PC-9 (cell line): ENCODE results near the gene A4GNT.
A peak's percentile ranks its signal among the peaks of the same experiment; 100 is the strongest.

Experiments
- EZH2 ChIP-seq: fragments of 200-600 bp; sonication (generic); IDR thresholded peaks from 2 replicates; pipeline ENCODE4 v1.8.0; 2017; ENCODE audit warnings: antibody characterized with exemption, low read depth
- TF ChIP-seq, protein P1 (sequence below): fragments of 200-600 bp; sonication (generic); conservative IDR thresholded peaks from 2 replicates; pipeline ENCODE4 v1.6.1; 2017; ENCODE audit warnings: mixed run types, antibody characterized with exemption, mild to moderate bottlenecking, moderate library complexity

DNA sequence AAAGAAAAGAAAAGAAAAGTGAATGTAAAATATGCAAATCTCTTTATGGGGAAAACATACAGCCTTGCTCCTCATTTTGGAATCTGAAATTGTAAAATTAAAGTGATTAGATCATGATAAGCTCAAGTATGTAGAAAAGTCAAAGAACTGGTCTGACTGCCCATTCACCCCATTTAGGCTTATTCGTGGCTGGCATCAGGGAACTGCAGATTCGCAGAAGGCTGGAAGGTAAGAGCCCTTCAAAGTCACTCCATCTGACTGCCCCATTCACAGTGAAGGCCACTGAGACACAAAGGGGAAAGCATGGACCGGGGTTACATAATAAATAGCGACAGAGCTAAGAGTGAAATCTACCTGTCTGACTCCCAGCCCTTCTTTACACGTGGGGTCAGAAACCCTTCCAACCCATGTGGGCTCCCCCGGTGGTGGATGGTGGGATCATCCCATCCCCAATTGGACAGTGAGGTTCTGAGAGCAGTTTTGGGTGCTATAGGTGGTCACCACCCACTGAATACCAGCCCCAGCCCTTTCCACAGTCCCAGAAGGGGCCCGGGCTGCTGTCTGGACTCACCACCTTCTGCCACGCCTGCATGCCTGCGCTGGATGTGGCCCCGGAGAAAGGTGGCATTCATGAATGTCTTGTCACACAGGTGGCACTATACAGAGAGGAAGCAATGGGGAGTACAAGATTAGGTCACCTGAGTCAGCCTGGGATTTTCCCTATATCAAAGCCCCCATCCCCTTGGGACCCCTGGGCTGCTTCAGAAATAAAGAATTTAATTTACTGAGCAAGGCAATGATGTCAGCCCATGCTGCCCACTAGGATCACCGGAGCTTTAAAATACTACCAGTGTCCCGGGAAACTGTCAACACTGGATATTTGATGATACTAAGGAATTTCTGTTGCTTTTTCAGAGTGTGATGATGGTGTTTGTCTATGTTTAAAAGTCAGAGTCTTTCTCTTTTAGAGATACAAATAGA lies 34.7 kb downstream of the A4GNT start:
- TF ChIP-seq, protein P1, sequence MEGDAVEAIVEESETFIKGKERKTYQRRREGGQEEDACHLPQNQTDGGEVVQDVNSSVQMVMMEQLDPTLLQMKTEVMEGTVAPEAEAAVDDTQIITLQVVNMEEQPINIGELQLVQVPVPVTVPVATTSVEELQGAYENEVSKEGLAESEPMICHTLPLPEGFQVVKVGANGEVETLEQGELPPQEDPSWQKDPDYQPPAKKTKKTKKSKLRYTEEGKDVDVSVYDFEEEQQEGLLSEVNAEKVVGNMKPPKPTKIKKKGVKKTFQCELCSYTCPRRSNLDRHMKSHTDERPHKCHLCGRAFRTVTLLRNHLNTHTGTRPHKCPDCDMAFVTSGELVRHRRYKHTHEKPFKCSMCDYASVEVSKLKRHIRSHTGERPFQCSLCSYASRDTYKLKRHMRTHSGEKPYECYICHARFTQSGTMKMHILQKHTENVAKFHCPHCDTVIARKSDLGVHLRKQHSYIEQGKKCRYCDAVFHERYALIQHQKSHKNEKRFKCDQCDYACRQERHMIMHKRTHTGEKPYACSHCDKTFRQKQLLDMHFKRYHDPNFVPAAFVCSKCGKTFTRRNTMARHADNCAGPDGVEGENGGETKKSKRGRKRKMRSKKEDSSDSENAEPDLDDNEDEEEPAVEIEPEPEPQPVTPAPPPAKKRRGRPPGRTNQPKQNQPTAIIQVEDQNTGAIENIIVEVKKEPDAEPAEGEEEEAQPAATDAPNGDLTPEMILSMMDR: peak; percentile 56; the same call in 1 of the 2 replicates
- TF ChIP-seq EZH2: no peak
